Hepatocyte (in vitro differentiated cells): ENCODE results near the gene SKP1.

Experiments
- CTCF ChIP-seq: fragments of 200-600 bp; sonication (generic); IDR thresholded peaks from 2 replicates; pipeline ENCODE4 v1.5.1; 2016; ENCODE audit warnings: antibody characterized with exemption, mild to moderate bottlenecking; ENCODE audit not compliant: poor library complexity
- EZH2 ChIP-seq: fragments of 200-600 bp; sonication (generic); IDR thresholded peaks from 2 replicates; pipeline ENCODE4 v1.6.1; 2016; ENCODE audit warnings: antibody characterized with exemption, mild to moderate bottlenecking, borderline replicate concordance
- EZH2phosphoT487 ChIP-seq: fragments of 200-600 bp; sonication (generic); IDR thresholded peaks from one replicate; pipeline ENCODE4 v1.6.1; 2018; ENCODE audit warnings: antibody characterized with exemption, mild to moderate bottlenecking, low read depth, moderate library complexity; ENCODE audit not compliant: unreplicated experiment, severe bottlenecking

GRCh38 chr5:134209477-134210245 lies 32.9 kb upstream of the SKP1 start:
- no peak for TF ChIP-seq CTCF
- no peak for TF ChIP-seq EZH2phosphoT487
- TF ChIP-seq EZH2: no peak
